ENCODE measurements around the gene TM6SF1. TPM values are rescaled to one million over a fixed set of nuclear protein-coding genes. Genes with fewer than 3 reads are reported as not detected.

TM6SF1 gene
- total RNA-seq, 4 donors from 2014 or later: 6.2 to 32.0 (median 16.6) TPM

DNA sequence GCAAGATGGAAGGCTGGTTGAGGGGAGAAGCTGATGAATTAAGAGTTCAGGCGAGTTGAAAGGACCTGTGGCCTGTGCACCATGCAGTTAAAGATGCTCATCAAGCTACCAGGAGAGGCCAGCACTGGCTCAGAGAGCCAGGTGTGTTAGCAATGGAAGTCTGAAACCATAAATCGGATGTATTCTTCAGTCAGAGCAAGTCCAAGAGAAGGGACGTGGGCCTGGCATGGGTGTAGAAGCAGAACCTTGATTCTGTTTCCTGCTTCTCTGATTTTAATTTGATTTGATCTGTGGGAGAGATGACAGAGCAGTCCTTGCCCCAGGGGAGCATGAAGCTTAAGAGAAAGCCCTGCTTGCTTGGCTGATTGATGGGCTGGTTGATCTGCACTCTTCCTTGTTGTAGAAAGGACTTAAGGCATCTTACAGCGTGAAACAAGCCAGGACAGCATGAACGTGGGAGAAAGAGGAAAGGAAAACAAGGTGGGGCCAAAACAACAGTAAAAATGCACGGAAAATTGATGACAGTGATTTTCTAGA lies 10.9 kb downstream of the TM6SF1 start:
- TF ChIP-seq, protein P1, sequence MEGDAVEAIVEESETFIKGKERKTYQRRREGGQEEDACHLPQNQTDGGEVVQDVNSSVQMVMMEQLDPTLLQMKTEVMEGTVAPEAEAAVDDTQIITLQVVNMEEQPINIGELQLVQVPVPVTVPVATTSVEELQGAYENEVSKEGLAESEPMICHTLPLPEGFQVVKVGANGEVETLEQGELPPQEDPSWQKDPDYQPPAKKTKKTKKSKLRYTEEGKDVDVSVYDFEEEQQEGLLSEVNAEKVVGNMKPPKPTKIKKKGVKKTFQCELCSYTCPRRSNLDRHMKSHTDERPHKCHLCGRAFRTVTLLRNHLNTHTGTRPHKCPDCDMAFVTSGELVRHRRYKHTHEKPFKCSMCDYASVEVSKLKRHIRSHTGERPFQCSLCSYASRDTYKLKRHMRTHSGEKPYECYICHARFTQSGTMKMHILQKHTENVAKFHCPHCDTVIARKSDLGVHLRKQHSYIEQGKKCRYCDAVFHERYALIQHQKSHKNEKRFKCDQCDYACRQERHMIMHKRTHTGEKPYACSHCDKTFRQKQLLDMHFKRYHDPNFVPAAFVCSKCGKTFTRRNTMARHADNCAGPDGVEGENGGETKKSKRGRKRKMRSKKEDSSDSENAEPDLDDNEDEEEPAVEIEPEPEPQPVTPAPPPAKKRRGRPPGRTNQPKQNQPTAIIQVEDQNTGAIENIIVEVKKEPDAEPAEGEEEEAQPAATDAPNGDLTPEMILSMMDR (IDR thresholded peaks at IDR 0.05): no peak
- DNase-seq (ENCODE audit: low spot score) (no peak), ATAC-seq (ENCODE audit: low FRiP score) (no peak)

DNA sequence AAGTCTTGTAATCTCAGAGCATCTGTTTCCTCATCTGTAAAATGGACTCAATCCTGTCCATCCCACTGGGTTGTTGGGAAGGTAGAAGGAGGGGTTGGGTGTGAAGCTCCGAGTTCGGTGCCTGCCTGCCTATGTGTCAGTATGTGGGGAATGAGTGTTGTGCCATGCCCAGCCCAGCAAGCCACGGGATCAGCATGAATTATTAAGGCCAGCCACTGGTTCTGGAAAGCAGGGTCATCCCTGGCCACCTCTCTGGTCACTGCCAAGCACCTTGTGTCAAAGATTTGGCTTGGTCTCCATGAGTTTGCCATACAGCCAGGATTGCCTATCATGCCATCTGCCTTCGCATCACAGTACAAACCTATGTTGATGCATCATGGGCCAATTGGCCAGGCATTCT lies 11.5 kb downstream of the TM6SF1 start:
- ATAC-seq (ENCODE audit: low FRiP score) (no peak), DNase-seq (ENCODE audit: low spot score) (no peak)
- TF ChIP-seq, protein P1 (IDR thresholded peaks at IDR 0.05): no peak

DNA sequence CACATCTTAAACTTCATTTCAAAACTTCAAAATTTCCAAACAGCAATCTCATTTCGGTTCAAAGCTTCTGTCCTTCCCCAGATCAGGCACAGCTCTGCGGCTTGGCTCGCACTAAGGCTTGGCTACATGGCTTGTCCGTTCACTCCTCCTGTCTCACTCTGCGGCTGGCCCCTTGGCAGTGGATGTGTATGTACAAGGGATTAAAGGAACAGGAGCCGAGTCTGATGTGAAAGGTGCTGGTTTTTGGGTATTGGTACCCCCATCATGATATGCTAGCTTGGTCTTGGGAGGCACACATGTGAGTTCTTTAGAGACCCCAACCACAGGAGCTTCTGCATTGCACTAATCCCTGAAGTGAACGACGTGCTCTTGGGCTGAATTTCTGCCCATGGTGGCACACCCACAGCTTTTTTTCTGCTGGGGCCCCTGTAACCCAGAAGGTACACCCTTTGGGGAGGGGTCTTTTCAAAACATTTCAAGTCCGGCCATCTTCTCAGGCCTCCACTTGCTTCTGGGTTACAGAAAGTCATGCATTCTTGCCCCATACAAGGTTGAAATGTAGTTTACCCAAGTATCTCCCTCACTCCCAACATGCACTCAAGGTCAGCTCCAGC lies 12.6 kb downstream of the TM6SF1 start:
- TF ChIP-seq, protein P1 (IDR thresholded peaks at IDR 0.05): no peak
- ATAC-seq (ENCODE audit: low FRiP score): no peak
- no peak for DNase-seq (ENCODE audit: low spot score)

DNA sequence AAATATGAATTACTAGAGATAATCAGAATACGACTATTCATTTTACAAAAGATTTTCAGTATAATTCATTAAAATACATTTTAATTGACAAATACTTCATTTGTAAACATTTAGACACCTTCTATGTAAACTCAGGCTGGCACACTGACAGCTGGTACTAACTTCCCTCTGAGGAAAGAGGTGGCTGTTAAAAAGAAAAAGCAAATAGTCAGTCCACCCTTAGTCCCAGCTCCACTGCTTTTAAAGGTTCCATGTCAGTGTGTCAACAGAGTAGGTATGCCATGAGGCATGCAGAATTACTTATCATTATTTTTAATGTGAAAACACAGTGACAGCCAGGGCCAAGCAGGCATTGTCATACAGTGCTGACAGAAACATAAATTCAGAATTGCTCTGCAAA lies 16.1 kb downstream of the TM6SF1 start:
- no peak for ATAC-seq (ENCODE audit: low FRiP score)
- TF ChIP-seq, protein P1 (IDR thresholded peaks at IDR 0.05): no peak
- DNase-seq (ENCODE audit: low spot score): no peak

DNA sequence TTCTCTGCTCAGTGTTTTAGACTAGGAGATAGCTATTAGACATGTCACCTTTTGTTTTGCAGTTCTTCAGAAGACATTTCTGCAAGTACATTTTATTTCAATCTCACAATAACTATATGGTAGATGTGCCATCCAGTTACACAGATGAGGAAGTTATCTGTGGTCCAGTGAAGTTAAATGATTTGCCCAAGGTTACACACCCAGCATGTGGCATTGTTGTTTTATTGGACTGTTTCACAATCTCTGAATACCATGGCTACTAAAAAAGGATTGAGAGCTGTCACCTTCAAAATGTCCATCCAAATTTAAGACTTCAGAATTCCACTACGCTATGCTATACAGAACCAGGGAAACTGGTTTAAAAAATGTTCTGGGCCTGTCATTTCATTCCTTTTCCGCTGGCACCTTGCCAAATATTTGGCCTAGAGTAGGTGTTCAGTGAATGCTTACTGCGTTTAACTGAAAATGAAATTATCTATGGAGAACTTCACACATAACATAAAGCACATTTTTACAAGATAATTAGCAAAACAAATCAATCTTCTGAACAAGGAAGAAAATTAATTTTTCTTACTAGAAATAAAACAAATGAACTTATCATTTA lies 20.2 kb downstream of the TM6SF1 start:
- DNase-seq (ENCODE audit: low spot score) (no peak), ATAC-seq (ENCODE audit: low FRiP score) (no peak)
- TF ChIP-seq, protein P1 (IDR thresholded peaks at IDR 0.05): no peak

DNA sequence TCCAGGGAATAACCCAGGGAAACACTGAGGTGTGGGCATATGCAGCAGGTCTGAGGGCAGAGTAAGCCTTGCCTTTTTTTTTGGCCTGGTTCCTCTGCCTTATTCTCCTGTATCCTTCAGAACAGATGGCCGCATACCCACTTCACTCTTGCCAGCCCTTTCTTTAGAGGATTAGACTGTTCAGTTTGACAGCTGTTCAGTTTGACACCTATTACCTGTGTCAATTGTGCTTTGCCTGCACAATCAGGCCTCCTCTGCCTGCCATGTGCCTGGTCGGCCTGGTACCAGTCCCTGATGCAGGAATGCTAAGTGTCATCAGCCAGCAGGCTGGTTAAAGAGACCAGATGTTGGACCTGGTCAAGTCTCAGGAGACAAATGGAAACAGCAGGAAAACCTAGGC lies 22.3 kb downstream of the TM6SF1 start:
- DNase-seq (ENCODE audit: low spot score): no peak
- TF ChIP-seq, protein P1 (IDR thresholded peaks at IDR 0.05): no peak
- ATAC-seq (ENCODE audit: low FRiP score): no peak
